ENCODE results near the gene SDK1.

The SDK1 gene

DNA sequence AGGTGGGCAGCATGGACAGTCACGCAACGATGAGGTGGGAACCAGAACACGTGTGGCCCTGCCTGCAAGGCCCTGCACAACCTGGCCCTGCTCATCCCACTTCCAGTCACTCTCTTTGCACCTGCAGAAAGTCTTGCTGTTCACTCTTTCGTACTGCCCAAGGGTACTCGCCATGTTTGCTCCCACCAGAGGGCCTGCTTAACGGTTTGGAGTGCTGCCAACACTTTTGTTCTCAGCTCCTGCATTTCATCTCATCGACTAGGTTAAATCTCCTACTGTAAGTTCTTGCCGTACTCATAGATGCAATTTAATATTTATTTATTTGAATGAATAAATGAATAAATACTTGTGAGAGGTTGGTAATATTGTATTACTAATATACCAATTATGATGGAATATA is 315.3 kb downstream of the SDK1 start:
- TF ChIP-seq, protein P1, sequence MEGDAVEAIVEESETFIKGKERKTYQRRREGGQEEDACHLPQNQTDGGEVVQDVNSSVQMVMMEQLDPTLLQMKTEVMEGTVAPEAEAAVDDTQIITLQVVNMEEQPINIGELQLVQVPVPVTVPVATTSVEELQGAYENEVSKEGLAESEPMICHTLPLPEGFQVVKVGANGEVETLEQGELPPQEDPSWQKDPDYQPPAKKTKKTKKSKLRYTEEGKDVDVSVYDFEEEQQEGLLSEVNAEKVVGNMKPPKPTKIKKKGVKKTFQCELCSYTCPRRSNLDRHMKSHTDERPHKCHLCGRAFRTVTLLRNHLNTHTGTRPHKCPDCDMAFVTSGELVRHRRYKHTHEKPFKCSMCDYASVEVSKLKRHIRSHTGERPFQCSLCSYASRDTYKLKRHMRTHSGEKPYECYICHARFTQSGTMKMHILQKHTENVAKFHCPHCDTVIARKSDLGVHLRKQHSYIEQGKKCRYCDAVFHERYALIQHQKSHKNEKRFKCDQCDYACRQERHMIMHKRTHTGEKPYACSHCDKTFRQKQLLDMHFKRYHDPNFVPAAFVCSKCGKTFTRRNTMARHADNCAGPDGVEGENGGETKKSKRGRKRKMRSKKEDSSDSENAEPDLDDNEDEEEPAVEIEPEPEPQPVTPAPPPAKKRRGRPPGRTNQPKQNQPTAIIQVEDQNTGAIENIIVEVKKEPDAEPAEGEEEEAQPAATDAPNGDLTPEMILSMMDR (conservative IDR thresholded peaks at IDR 0.05; ENCODE audit: low read depth, low read length), result no peak
- DNase-seq (ENCODE audit: low read depth), result no peak
- H3K4me3 ChIP-seq (ENCODE audit: low read depth, low read length), result no peak overlapping the region

DNA sequence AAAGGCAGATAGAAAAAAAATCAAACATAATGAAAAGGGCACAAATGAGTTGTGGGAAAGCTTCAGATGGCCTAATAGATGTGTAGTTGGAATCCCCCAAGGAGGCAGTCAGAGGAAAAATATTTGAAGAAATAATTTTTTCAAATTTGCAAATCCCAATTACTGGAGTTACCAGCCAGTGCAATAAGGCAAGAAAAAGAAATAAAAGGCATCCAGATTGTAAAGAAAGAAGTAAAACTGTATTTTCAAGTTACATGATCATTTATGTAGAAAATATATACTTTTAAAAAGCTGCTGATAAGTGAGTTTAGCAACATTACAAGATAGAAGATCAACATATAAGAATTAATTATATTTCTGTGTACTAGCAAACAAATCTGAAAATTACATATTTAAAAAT is 329.0 kb downstream of the SDK1 start:
- DNase-seq (ENCODE audit: low read depth), result no peak
- TF ChIP-seq, protein P1 (conservative IDR thresholded peaks at IDR 0.05; ENCODE audit: low read depth, low read length), result no peak
- no peak overlapping the region for H3K4me3 ChIP-seq (ENCODE audit: low read depth, low read length)

- no peak overlapping the region for H3K4me3 ChIP-seq (ENCODE audit: low read depth, low read length)
- DNase-seq (ENCODE audit: low read depth), result no peak
- TF ChIP-seq, protein P1 (conservative IDR thresholded peaks at IDR 0.05; ENCODE audit: low read depth, low read length), result no peak
Measured at GRCh38 chr7:3634396-3634795, 333.3 kb downstream of the SDK1 start.

GRCh38 chr7:3636131-3636860 is 335.2 kb downstream of the SDK1 start:
- TF ChIP-seq, protein P1 (conservative IDR thresholded peaks at IDR 0.05; ENCODE audit: low read depth, low read length), result no peak
- DNase-seq (ENCODE audit: low read depth), result peak; percentile 15
- no peak overlapping the region for H3K4me3 ChIP-seq (ENCODE audit: low read depth, low read length)

DNA sequence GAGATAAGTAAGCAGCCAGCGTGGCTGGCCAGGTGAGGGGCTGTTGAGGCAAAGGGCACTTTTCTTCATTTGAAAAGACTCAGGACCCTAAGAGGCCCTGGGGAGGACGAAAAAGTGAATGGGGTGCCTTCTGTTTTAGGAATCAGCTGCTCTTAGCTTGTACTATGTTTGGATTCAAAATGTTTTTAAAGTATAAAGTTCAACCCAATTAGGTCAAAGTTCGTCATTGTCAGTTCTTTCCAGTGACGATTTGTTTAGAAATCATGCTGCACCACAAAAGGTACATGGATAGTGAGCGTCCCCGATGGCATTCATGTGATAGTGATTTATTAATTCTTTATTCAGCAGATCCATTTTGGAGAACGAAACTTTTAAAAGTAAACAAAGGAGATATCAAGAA is 338.2 kb downstream of the SDK1 start:
- no peak for DNase-seq (ENCODE audit: low read depth)
- TF ChIP-seq, protein P1 (conservative IDR thresholded peaks at IDR 0.05; ENCODE audit: low read depth, low read length), result no peak
- H3K4me3 ChIP-seq (ENCODE audit: low read depth, low read length), result no peak overlapping the region

- no peak for DNase-seq (ENCODE audit: low read depth)
- TF ChIP-seq, protein P1 (conservative IDR thresholded peaks at IDR 0.05; ENCODE audit: low read depth, low read length), result no peak
- H3K4me3 ChIP-seq (ENCODE audit: low read depth, low read length), result no peak overlapping the region
Measured at GRCh38 chr7:3641582-3641981, 340.5 kb downstream of the SDK1 start.

GRCh38 chr7:3643091-3643490 is 342.0 kb downstream of the SDK1 start:
- H3K4me3 ChIP-seq (ENCODE audit: low read depth, low read length), result no peak overlapping the region
- DNase-seq (ENCODE audit: low read depth), result no peak
- TF ChIP-seq, protein P1 (conservative IDR thresholded peaks at IDR 0.05; ENCODE audit: low read depth, low read length), result no peak

Data from choroid plexus epithelial cell (primary cell).